K562 (cell line): ENCODE results near the gene FAM167B. TPM values are rescaled to one million over a fixed set of nuclear protein-coding genes. Genes with fewer than 3 reads are reported as not detected.

Source experiments
- CBX1 ChIP-seq: sonication (generic); IDR thresholded peaks from 2 replicates; pipeline ENCODE4 v1.6.1; 2016; ENCODE audit warnings: antibody characterized with exemption, low read depth, mild to moderate bottlenecking
- ELF1 ChIP-seq: fragments of 200-800 bp; sonication (Bioruptor generic); IDR thresholded peaks from 2 replicates; pipeline ENCODE4 v1.6.1; 2016; ENCODE audit warnings: missing genetic modification characterization, missing compliant biosample characterization
- GABPB1 ChIP-seq: sonication (generic); formaldehyde crosslinking; IDR thresholded peaks from 2 replicates; pipeline ENCODE4 v1.8.0; 2022; ENCODE audit warnings: mild to moderate bottlenecking, missing genetic modification reagents
- NR2C1 ChIP-seq, 2 experiments: fragments of 450-650 bp; IDR thresholded peaks; 2 replicates each; pipeline ENCODE4 v1.6.1; 2017; ENCODE audit warnings: mild to moderate bottlenecking in 2 of 2, antibody characterized with exemption in 1 of 2, inconsistent platforms in 1 of 2, missing compliant biosample characterization in 1 of 2, missing genetic modification characterization in 1 of 2
- POLR3G ChIP-seq: IDR thresholded peaks from 2 replicates; pipeline ENCODE4 v1.6.1; 2011; ENCODE audit not compliant: insufficient read length, insufficient replicate concordance; ENCODE audit errors: extremely low read depth
- RBM22 ChIP-seq: fragments of 200-400 bp; formaldehyde crosslinking; IDR thresholded peaks from 2 replicates; pipeline ENCODE4 v1.6.1; 2018; ENCODE audit warnings: low read length, low read depth; ENCODE audit not compliant: poor library complexity, severe bottlenecking
- RCOR1 ChIP-seq, 2 experiments: IDR thresholded peaks; 2 replicates each; pipeline ENCODE4 v1.6.1; 2012; ENCODE audit warnings: low read depth in 2 of 2, low read length in 2 of 2, borderline replicate concordance in 1 of 2, improper control_type of control experiment in 1 of 2
- SAFB2 ChIP-seq: fragments of 200-400 bp; formaldehyde crosslinking; IDR thresholded peaks from 2 replicates; pipeline ENCODE4 v1.6.1; 2018; ENCODE audit warnings: borderline replicate concordance, low read length, low read depth, moderate library complexity; ENCODE audit not compliant: severe bottlenecking
- SP1 ChIP-seq: sonication (generic); formaldehyde crosslinking; IDR thresholded peaks from 2 replicates; pipeline ENCODE4 v1.8.1; 2022; ENCODE audit warnings: mild to moderate bottlenecking, missing genetic modification reagents
- TARDBP ChIP-seq: fragments of 450-650 bp; IDR thresholded peaks from 2 replicates; pipeline ENCODE4 v1.6.1; 2016
- YY1 ChIP-seq, 3 experiments: IDR thresholded peaks; 2 replicates each; pipeline ENCODE4 v1.6.1; 2011; ENCODE audit warnings: low read length in 2 of 3, mild to moderate bottlenecking in 2 of 3, moderate library complexity in 2 of 3, borderline replicate concordance in 1 of 3, control low read depth in 1 of 3, low read depth in 1 of 3; ENCODE audit not compliant: insufficient read depth in 3 of 3, insufficient replicate concordance in 2 of 3, control insufficient read depth in 1 of 3, insufficient read length in 1 of 3; ENCODE audit errors: extremely low read depth in 1 of 3
- ZBTB17 ChIP-seq: fragments of 450-650 bp; formaldehyde crosslinking; IDR thresholded peaks from 2 replicates; pipeline ENCODE4 v1.4.0; 2020; ENCODE audit warnings: mild to moderate bottlenecking
- ZFP91 ChIP-seq: sonication (generic); formaldehyde crosslinking; IDR thresholded peaks from 2 replicates; pipeline ENCODE4 v1.8.0; 2022; ENCODE audit warnings: mild to moderate bottlenecking, missing genetic modification reagents
- ZNF77 ChIP-seq: fragments of 250-450 bp; sonication (Bioruptor Pico); IDR thresholded peaks from 2 replicates; pipeline ENCODE4 v1.5.0; 2020
- ZNF778 ChIP-seq: fragments of 450-650 bp; formaldehyde crosslinking; IDR thresholded peaks from 2 replicates; pipeline ENCODE4 v1.4.0; 2020; ENCODE audit warnings: mild to moderate bottlenecking, moderate library complexity
- polyA plus RNA-seq, 8 experiments: library from polyadenylated mRNA; depleted of rRNA in 4 of 8; stranded (reverse) in 5 of 8; unstranded in 3 of 8; fragments of >200 nt; fragmentation: Nextera tagmentation in 2 of 8; fragmentation: Illumina TruSeq in 1 of 8; extraction: Ambion mirVana in 2 of 8; extraction: Trizol in 1 of 8; gene quantifications; 2 replicates each; pipeline versions ENCODE4 v1.2.1 to v1.2.3, GENCODE V29; 2011 to 2014; ENCODE audit warnings: inconsistent platforms in 1 of 8, missing spikeins in 1 of 8
- total RNA-seq, 7 experiments: library from RNA; depleted of rRNA in 6 of 7; stranded (reverse); fragments of >200 nt in 6 of 7; fragmentation: Illumina TruSeq in 2 of 7; extraction: Trizol in 2 of 7; gene quantifications; 2 replicates each; pipeline versions ENCODE4 v1.2.1 to v1.2.3, GENCODE V29; 2011 to 2021; ENCODE audit warnings: low replicate concordance in 1 of 7
- TF ChIP-seq, protein P1 (sequence below): fragments of 250-450 bp; sonication (Bioruptor Pico); IDR thresholded peaks from 2 replicates; pipeline ENCODE4 v1.5.0; 2022; ENCODE audit warnings: mild to moderate bottlenecking
- TF ChIP-seq, protein P2 (sequence below): sonication (generic); formaldehyde crosslinking; IDR thresholded peaks from 2 replicates; pipeline ENCODE4 v1.8.0; 2023; ENCODE audit warnings: mild to moderate bottlenecking, missing genetic modification reagents

Gene FAM167B
- total and polyA plus RNA-seq, 9 of the 15 experiments (the other 6 are each of a cell fraction or from before 2014, with no cell fraction given), result not detected

GRCh38 chr1:32200226-32201010 is 46.6 kb upstream of the FAM167B start, which contains the start of gene CCDC28B (continued):
- peak; percentile 53; the same call in 1 of the 2 replicates for TF ChIP-seq NR2C1 (IDR thresholded peaks at IDR 0.05)
- peak; percentile 56 for TF ChIP-seq NR2C1 (tag; IDR thresholded peaks at IDR 0.05)
- no peak for TF ChIP-seq TARDBP
- no peak for TF ChIP-seq ELF1 (tag)
- TF ChIP-seq GABPB1 (CRISPR knock-in tag), result peak; percentile 64
- TF ChIP-seq, protein P1, sequence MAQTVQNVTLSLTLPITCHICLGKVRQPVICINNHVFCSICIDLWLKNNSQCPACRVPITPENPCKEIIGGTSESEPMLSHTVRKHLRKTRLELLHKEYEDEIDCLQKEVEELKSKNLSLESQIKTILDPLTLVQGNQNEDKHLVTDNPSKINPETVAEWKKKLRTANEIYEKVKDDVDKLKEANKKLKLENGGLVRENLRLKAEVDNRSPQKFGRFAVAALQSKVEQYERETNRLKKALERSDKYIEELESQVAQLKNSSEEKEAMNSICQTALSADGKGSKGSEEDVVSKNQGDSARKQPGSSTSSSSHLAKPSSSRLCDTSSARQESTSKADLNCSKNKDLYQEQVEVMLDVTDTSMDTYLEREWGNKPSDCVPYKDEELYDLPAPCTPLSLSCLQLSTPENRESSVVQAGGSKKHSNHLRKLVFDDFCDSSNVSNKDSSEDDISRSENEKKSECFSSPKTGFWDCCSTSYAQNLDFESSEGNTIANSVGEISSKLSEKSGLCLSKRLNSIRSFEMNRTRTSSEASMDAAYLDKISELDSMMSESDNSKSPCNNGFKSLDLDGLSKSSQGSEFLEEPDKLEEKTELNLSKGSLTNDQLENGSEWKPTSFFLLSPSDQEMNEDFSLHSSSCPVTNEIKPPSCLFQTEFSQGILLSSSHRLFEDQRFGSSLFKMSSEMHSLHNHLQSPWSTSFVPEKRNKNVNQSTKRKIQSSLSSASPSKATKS, result no peak
- no peak for TF ChIP-seq RCOR1 (IDR thresholded peaks at IDR 0.05; ENCODE audit: borderline replicate concordance in 1 of 2, low read depth in 2 of 2, low read length in 2 of 2)
- TF ChIP-seq ZFP91 (CRISPR knock-in tag), result peak; percentile 96
- peak in 2 of 3 experiments; percentile 31 to 85 for TF ChIP-seq YY1 (IDR thresholded peaks at IDR 0.05; ENCODE audit: borderline replicate concordance in 1 of 3, control insufficient read depth in 1 of 3, extremely low read depth in 1 of 3, insufficient read depth in 3 of 3, insufficient read length in 1 of 3, insufficient replicate concordance in 2 of 3, low read depth in 1 of 3, low read length in 2 of 3)
- TF ChIP-seq ZNF77 (CRISPR knock-in tag), result no peak
- TF ChIP-seq, protein P2, sequence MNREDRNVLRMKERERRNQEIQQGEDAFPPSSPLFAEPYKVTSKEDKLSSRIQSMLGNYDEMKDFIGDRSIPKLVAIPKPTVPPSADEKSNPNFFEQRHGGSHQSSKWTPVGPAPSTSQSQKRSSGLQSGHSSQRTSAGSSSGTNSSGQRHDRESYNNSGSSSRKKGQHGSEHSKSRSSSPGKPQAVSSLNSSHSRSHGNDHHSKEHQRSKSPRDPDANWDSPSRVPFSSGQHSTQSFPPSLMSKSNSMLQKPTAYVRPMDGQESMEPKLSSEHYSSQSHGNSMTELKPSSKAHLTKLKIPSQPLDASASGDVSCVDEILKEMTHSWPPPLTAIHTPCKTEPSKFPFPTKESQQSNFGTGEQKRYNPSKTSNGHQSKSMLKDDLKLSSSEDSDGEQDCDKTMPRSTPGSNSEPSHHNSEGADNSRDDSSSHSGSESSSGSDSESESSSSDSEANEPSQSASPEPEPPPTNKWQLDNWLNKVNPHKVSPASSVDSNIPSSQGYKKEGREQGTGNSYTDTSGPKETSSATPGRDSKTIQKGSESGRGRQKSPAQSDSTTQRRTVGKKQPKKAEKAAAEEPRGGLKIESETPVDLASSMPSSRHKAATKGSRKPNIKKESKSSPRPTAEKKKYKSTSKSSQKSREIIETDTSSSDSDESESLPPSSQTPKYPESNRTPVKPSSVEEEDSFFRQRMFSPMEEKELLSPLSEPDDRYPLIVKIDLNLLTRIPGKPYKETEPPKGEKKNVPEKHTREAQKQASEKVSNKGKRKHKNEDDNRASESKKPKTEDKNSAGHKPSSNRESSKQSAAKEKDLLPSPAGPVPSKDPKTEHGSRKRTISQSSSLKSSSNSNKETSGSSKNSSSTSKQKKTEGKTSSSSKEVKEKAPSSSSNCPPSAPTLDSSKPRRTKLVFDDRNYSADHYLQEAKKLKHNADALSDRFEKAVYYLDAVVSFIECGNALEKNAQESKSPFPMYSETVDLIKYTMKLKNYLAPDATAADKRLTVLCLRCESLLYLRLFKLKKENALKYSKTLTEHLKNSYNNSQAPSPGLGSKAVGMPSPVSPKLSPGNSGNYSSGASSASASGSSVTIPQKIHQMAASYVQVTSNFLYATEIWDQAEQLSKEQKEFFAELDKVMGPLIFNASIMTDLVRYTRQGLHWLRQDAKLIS (CRISPR knock-in tag), result 0 out of 2 replicates have a peak, but pooled peaks have one; percentile 56
- TF ChIP-seq SP1 (CRISPR knock-in tag), result peak; percentile 71
- TF ChIP-seq ZBTB17, result peak; percentile 42; the same call in 1 of the 2 replicates
- TF ChIP-seq POLR3G, result no peak
- no peak for TF ChIP-seq SAFB2
- no peak for TF ChIP-seq RBM22
- no peak for TF ChIP-seq ZNF778 (CRISPR knock-in tag)
- TF ChIP-seq CBX1, result no peak
- TF ChIP-seq, all 486 proteins: peak for 120
